IPS DF 6.9 (cell line): ENCODE results near the gene SPSB1.

Experiments used
- DNase-seq: peaks from one replicate; pipeline ENCODE4 v3.0.0-alpha.2; 2013; ENCODE audit warnings: low read depth, low spot score
- H3K27ac ChIP-seq: one replicate; pipeline ENCODE4 v1.5.1; 2013; ENCODE audit warnings: low read length, control low read depth
- H3K27me3 ChIP-seq: 2 replicates; pipeline ENCODE4 v1.6.1; 2013; ENCODE audit warnings: mild to moderate bottlenecking, low read length; ENCODE audit not compliant: control insufficient read depth, insufficient read depth
- H3K36me3 ChIP-seq: 2 replicates; pipeline ENCODE4 v1.6.1; 2013; ENCODE audit warnings: low read length; ENCODE audit not compliant: control insufficient read depth, insufficient read depth
- H3K4me1 ChIP-seq: 2 replicates; pipeline ENCODE4 v1.6.1; 2013; ENCODE audit warnings: low read length; ENCODE audit not compliant: control insufficient read depth, insufficient read depth
- H3K4me3 ChIP-seq: 2 replicates; pipeline ENCODE4 v1.5.1; 2013; ENCODE audit warnings: mild to moderate bottlenecking, low read length
- H3K9me3 ChIP-seq: 2 replicates; pipeline ENCODE4 v1.6.1; 2013; ENCODE audit warnings: low read length, inconsistent platforms; ENCODE audit not compliant: control insufficient read depth, insufficient read depth
- WGBS: extraction: QIAGEN DNeasy Blood & Tissue Kit; methylation state at CpG from one replicate; pipeline ENCODE4 v1.1.7; 2013; ENCODE audit warnings: mixed read lengths, missing lambda C conversion rate; ENCODE audit not compliant: insufficient read length, insufficient coverage; 5-methylcytosine and 5-hydroxymethylcytosine counted together

The SPSB1 gene

DNA sequence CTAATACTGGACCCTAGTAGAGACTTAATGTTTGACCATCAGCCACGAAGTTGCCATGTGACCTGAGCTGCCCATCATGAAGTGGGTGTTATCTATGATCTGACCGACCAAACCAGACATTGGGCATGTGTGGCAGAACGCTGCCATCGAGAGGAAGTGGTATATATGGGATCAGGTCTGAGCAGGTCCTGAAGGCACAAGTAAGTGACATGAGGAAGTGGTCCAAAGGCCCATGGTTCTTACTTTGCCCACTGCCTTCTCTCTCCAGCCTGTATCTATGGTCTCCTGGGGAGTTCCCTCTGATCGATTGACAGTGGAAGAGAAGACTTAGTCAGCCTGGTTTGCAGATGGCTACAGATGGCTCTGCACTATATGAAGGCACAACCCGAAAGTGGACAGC lies 7.9 kb downstream of the SPSB1 start:
- Histone ChIP-seq H3K27me3 (no peaks in the 10 kb centered on the region), H3K9me3 (no peaks in the 10 kb centered on the region), H3K4me1 (no peaks in the 10 kb centered on the region), H3K4me3 (no peak overlapping the region), H3K27ac (no peak overlapping the region), H3K36me3 (no peaks in the 10 kb centered on the region)
- no peak for DNase-seq
- WGBS = no CpG with 5 or more reads among the region's 6 CpGs

DNA sequence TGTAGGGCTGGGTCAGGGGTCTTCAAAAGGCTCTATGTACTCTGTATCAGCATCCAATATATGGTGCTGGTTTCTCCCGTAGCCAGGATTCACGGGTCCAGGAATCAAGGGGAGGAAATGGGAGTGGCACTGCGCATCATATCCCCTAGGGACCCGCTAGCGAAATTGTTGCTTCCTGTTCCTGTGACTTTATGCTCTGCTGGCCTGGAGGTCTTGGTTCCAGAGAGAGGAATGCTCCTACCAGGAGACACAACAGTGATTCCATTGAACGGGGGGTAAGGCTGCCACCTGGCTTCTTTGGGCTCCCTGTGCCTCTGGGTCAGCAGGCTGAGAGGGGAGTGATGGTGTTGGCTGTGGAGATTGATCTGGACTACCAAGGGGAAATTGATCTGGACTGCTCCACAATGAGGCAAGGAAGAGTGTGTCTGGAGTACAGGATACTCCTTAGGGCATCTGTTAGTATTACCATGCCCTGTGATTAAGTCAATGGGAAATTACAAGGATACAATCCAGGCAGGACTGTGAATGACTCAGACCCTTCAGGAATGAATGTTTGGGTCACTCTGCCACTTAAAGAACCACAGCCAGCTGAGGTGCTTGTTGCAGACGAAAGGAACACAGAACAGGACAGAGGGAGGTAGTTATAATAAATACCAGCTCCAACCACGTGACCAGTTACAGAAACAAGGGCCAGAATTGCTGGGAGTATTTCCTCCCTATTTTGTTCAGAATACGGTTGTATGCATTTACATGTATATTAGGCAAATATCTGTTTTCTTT lies 10.2 kb downstream of the SPSB1 start:
- H3K27me3 ChIP-seq = no peaks in the 10 kb centered on the region
- WGBS = no CpG with 5 or more reads among the region's 9 CpGs
- H3K36me3 ChIP-seq = no peaks in the 10 kb centered on the region
- no peak for DNase-seq
- no peaks in the 10 kb centered on the region for H3K9me3 ChIP-seq
- no peaks in the 10 kb centered on the region for H3K4me1 ChIP-seq
- no peak overlapping the region for H3K4me3 ChIP-seq
- no peak overlapping the region for H3K27ac ChIP-seq

DNA sequence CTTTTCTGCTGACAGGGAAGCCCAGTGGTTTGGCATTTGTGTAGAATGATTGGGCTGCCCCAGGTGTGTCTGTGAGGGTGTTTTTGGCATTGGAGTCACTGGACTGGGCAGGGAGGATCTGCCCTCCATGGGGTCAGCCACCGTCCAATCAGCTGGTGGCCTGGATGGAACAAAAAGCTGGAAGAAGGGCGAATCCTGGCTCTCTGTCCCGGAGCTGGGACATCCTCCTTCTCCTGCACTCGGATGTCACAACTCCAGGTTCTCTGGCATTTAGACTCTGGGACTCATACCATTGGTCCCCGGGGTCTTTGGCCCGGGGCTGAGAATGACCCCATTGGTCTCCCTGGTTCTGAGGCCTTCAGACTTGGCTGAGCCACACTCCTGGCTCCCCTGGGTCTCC lies 11.2 kb downstream of the SPSB1 start:
- Histone ChIP-seq H3K9me3 (no peaks in the 10 kb centered on the region), H3K4me3 (no peak overlapping the region), H3K27me3 (no peaks in the 10 kb centered on the region), H3K27ac (no peak overlapping the region), H3K36me3 (no peaks in the 10 kb centered on the region), H3K4me1 (no peaks in the 10 kb centered on the region)
- no CpG with 5 or more reads among the region's 6 CpGs for WGBS
- DNase-seq = no peak

DNA sequence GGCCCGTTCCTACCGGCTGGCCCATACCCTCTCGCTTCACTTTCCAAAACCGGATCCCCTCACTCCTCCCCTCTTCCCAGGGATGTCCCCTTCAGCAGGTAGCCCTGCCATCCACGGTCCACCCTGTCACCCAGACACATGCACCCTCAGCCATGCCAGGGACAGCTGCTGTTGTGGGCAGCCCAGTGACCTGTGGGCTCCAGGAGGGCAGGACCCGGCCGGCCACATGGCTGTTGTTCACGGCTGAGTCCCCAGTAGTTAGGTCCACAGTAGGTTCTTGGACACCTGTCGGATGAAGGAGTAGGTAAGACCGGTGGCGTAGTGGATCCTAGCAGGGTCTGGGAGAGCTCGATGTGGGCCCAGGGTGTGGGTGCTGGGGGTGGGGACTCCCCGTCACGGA lies 12.5 kb downstream of the SPSB1 start:
- Histone ChIP-seq H3K27me3 (no peaks in the 10 kb centered on the region), H3K4me1 (no peaks in the 10 kb centered on the region), H3K27ac (no peak overlapping the region), H3K9me3 (no peaks in the 10 kb centered on the region), H3K36me3 (no peaks in the 10 kb centered on the region), H3K4me3 (no peak overlapping the region)
- WGBS = no CpG with 5 or more reads among the region's 14 CpGs
- DNase-seq = no peak

DNA sequence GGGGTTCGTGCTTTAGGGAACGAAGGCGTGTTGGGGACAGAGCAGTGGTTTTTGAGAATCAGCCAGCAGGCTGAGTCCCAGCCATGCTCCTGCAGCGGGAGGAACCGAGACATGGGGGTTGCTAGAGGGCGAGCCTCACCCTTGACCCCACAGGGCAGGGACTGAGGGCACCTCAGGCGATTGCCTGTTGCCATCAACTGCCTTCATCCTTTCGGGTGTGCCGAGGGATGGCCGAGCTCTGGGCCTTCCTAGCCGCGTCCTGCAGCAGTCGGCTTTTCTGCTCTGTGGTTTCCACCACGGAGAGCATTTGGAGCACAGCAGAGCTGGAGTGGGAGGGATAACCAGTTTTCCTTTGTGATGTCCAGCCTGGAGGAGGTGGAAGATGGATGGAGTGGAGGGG lies 13.3 kb downstream of the SPSB1 start:
- DNase-seq = no peak
- Histone ChIP-seq H3K27me3 (no peaks in the 10 kb centered on the region), H3K9me3 (no peaks in the 10 kb centered on the region), H3K4me3 (no peak overlapping the region), H3K27ac (no peak overlapping the region), H3K36me3 (no peaks in the 10 kb centered on the region), H3K4me1 (no peaks in the 10 kb centered on the region)
- no CpG with 5 or more reads among the region's 14 CpGs for WGBS

DNA sequence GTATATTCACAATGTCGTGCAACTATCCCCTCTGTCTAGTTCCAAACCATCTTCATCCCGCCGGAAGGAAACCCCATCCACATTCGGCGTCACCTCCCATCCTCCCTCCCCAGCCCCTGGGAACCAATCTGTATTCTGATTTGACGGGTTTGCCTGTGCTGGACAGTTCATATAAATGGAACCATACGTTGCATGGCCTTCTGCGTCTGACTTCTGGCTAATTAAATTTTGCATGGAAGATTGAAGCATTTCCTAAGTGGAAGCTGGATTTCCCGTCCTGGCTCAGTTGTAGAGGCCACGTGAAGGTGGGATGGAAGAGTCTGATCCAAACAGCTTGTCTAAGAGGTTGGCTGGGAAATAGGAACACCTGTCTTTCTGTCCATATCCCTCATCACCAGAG lies 14.6 kb downstream of the SPSB1 start:
- H3K4me3 ChIP-seq = no peak overlapping the region
- no peaks in the 10 kb centered on the region for H3K9me3 ChIP-seq
- DNase-seq = no peak
- H3K4me1 ChIP-seq = no peaks in the 10 kb centered on the region
- H3K27me3 ChIP-seq = no peaks in the 10 kb centered on the region
- no peak overlapping the region for H3K27ac ChIP-seq
- H3K36me3 ChIP-seq = no peaks in the 10 kb centered on the region
- no CpG with 5 or more reads among the region's 10 CpGs for WGBS

DNA sequence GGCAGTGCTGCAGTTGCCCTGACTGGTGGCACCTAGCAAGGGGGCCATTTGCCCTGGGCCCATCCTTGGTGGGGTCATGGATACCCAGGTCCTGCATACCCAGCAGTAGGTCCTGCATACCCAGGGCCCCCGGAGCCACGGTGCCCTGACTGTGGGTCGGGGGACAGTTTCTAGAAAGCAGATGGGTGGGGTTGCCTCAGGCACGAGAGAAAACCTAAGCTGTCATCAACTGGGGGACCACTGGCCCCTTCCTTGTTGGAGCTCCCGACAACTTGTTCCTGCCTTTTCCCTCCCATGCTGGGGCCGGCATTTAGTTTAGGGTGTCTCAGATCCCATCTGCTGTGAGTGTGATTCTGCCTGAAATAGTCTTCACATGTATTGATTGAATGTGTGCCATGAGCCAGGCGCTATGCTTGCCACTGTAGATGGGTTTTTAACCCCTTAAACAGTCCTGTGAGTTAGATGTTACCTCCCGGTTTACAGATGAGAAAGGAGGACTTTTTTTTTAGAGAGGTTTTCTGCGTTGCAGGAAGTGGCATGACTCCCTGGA lies 15.6 kb downstream of the SPSB1 start:
- H3K4me3 ChIP-seq = no peak overlapping the region
- H3K27ac ChIP-seq = no peak overlapping the region
- H3K36me3 ChIP-seq = no peaks in the 10 kb centered on the region
- no peaks in the 10 kb centered on the region for H3K4me1 ChIP-seq
- no CpG with 5 or more reads among the region's 9 CpGs for WGBS
- H3K27me3 ChIP-seq = no peaks in the 10 kb centered on the region
- DNase-seq = no peak
- no peaks in the 10 kb centered on the region for H3K9me3 ChIP-seq

DNA sequence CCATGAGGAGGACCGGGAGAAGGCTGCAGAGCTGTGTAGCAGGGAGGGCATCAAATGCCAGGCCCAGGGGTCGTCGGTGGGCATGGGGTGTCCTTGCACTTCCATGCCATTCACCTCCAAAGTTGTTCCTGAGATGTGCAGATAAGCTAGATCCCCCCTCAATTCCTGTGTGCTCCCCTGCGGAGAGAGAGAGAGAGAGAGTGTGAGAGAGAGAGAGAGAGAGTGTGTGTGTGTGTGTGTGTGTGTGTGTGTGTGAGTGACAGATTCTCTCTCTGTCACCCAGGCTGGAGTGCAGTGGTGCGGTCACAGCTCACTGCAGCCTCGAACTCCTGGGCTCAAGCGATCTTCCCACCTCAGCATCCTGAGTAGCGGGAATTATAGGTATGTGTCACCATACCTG lies 16.4 kb downstream of the SPSB1 start:
- Histone ChIP-seq H3K9me3 (no peaks in the 10 kb centered on the region), H3K27ac (no peak overlapping the region), H3K4me3 (no peak overlapping the region), H3K36me3 (no peaks in the 10 kb centered on the region), H3K27me3 (no peaks in the 10 kb centered on the region), H3K4me1 (no peaks in the 10 kb centered on the region)
- WGBS = no CpG with 5 or more reads among the region's 8 CpGs
- no peak for DNase-seq

DNA sequence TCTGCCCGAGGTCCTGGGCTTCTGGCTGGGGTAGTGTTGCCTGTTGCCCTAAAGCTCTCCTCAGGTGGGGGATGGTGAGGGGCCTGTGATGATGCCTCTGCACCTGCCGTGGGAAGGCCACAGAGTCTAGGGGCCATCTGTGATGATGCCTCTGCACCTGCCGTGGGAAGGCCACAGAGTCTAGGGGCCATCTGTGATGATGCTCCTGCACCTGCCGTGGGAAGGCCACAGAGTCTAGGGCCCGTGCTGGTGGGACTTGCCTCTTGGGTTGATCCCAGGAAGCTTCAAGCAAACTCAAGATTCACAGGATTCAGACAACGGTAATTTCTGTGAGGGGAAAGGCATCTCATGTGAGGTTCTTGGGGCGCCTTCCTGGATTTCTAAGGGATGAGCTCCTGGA lies 17.3 kb downstream of the SPSB1 start:
- WGBS = no CpG with 5 or more reads among the region's 7 CpGs
- Histone ChIP-seq H3K4me3 (no peak overlapping the region), H3K27ac (no peak overlapping the region), H3K36me3 (no peaks in the 10 kb centered on the region), H3K4me1 (no peaks in the 10 kb centered on the region), H3K9me3 (no peaks in the 10 kb centered on the region), H3K27me3 (no peaks in the 10 kb centered on the region)
- no peak for DNase-seq

DNA sequence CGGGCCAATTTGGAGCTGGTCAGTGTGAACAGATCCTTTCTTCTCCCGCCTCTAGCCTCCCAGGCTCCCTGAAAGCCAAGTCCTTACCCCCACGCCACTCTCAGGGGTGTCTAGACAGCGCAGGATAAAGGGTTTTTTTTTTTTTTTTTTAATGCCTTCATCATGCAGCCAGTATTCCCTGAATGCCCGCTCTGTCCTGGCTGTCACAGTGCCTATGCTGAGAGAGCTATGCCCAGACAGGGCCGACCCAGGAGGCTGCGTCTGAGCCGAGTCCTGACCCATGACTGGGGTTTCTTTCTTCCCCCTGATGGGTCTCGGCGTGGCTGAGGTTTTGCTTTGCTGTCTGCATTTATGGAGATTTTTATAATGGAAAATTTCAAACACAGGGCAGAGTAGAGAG lies 18.3 kb downstream of the SPSB1 start:
- Histone ChIP-seq H3K4me3 (no peak overlapping the region), H3K4me1 (no peaks in the 10 kb centered on the region), H3K27ac (no peak overlapping the region), H3K36me3 (no peaks in the 10 kb centered on the region), H3K9me3 (no peaks in the 10 kb centered on the region), H3K27me3 (no peaks in the 10 kb centered on the region)
- no CpG with 5 or more reads among the region's 10 CpGs for WGBS
- no peak for DNase-seq

DNA sequence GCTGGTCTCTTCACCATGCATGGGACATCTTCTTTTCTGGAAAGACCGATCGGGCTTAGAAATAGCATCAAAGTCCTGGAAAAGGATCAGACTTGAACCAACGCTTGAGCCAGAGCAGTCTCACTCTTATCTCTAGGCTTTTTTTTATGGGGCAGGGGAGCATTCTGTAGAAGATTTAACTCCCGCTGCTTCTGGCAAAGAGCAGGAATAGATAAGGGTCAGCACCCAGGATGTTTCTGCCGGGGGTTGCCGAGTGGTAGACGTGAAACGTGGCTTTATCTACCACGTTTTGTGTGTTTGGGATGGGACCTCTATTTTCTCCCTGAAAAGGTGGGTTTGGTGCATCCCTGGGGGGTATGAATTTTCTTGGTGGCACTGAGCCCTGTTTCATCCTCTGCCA lies 18.8 kb downstream of the SPSB1 start:
- Histone ChIP-seq H3K4me3 (no peak overlapping the region), H3K36me3 (no peaks in the 10 kb centered on the region), H3K27me3 (no peaks in the 10 kb centered on the region), H3K27ac (no peak overlapping the region), H3K4me1 (no peaks in the 10 kb centered on the region), H3K9me3 (no peaks in the 10 kb centered on the region)
- no CpG with 5 or more reads among the region's 9 CpGs for WGBS
- DNase-seq = no peak
